HepG2 (cell line): ENCODE data around the gene ARHGAP26. TPM values are rescaled to one million over a fixed set of nuclear protein-coding genes. Genes with fewer than 3 reads are reported as not detected.

Source experiments
- AHR ChIP-seq: IDR thresholded peaks from 2 replicates; pipeline ENCODE4 v1.6.1; 2018; ENCODE audit warnings: missing genetic modification reagents, missing compliant biosample characterization
- CBX2 ChIP-seq, 2 experiments: fragments of 200-600 bp in 1 of 2; sonication (generic); formaldehyde crosslinking in 1 of 2; IDR thresholded peaks; 2 replicates each; pipeline versions ENCODE4 v1.7.0 to v1.8.1; 2018 to 2022; ENCODE audit warnings: low read depth in 2 of 2, low read length in 1 of 2, mild to moderate bottlenecking in 1 of 2, missing genetic modification reagents in 1 of 2
- ELF4 ChIP-seq: sonication (generic); formaldehyde crosslinking; IDR thresholded peaks from 2 replicates; pipeline ENCODE4 v1.5.0; 2020; ENCODE audit warnings: missing genetic modification reagents, mild to moderate bottlenecking, moderate library complexity, borderline replicate concordance
- KDM2A ChIP-seq: sonication (generic); formaldehyde crosslinking; IDR thresholded peaks from 2 replicates; pipeline ENCODE4 v1.4.0; 2020; ENCODE audit warnings: low read depth, missing genetic modification reagents, borderline replicate concordance
- NFIC ChIP-seq: IDR thresholded peaks from 2 replicates; pipeline ENCODE4 v1.6.1; 2012; ENCODE audit warnings: mild to moderate bottlenecking, low read length, inconsistent platforms
- PHF21A ChIP-seq: sonication (generic); formaldehyde crosslinking; IDR thresholded peaks from 2 replicates; pipeline ENCODE4 v1.5.0; 2020; ENCODE audit warnings: mild to moderate bottlenecking, missing genetic modification reagents
- ZNF3 ChIP-seq: IDR thresholded peaks from 2 replicates; pipeline ENCODE4 v1.7.0; 2017; ENCODE audit warnings: inconsistent platforms
- ZNF318 ChIP-seq: sonication (generic); formaldehyde crosslinking; IDR thresholded peaks from 2 replicates; pipeline ENCODE4 v1.4.0; 2020; ENCODE audit warnings: mild to moderate bottlenecking, missing genetic modification reagents
- ZNF749 ChIP-seq: sonication (generic); formaldehyde crosslinking; IDR thresholded peaks from 2 replicates; pipeline ENCODE4 v1.8.0; 2022; ENCODE audit warnings: mild to moderate bottlenecking, missing genetic modification reagents, moderate library complexity, borderline replicate concordance
- ZNF841 ChIP-seq: sonication (generic); formaldehyde crosslinking; IDR thresholded peaks from 2 replicates; pipeline ENCODE4 v1.8.1; 2023; ENCODE audit warnings: missing genetic modification reagents, borderline replicate concordance
- ZNF850 ChIP-seq: sonication (generic); formaldehyde crosslinking; conservative IDR thresholded peaks from 2 replicates; pipeline ENCODE4 v1.9.0; 2021; ENCODE audit warnings: mild to moderate bottlenecking, missing genetic modification reagents
- polyA plus RNA-seq, 8 experiments: library from polyadenylated mRNA; depleted of rRNA in 3 of 8; stranded (reverse) in 7 of 8; unstranded in 1 of 8; fragments of >200 nt; fragmentation: Illumina TruSeq in 4 of 8; extraction: Trizol in 4 of 8; gene quantifications; 2 replicates each; pipeline versions ENCODE4 v1.2.1 to v1.2.3, GENCODE V29; 2011 to 2016; ENCODE audit warnings: low read depth in 4 of 8, missing spikeins in 1 of 8, mixed read lengths in 1 of 8; ENCODE audit not compliant: insufficient read depth in 1 of 8
- total RNA-seq, 5 experiments: library from RNA; depleted of rRNA; stranded (reverse); fragments of >200 nt; fragmentation: Illumina TruSeq; extraction: Trizol; gene quantifications; 2 replicates each; pipeline ENCODE4 v1.2.3, GENCODE V29; 2016; ENCODE audit warnings: low read depth in 1 of 5

ARHGAP26 gene
- total and polyA plus RNA-seq, 2 of the 13 experiments (the other 11 are each of a cell fraction or from before 2014, with no cell fraction given), result 9.6 to 18.2 TPM

- TF ChIP-seq ZNF318 (no peak), PHF21A (no peak), CBX2 (IDR thresholded peaks at IDR 0.05; ENCODE audit: low read depth, low read length) (no peak), CBX2 (CRISPR knock-in tag; IDR thresholded peaks at IDR 0.05; ENCODE audit: low read depth) (no peak), AHR (CRISPR knock-in tag) (no peak), ZNF3 (CRISPR knock-in tag) (no peak), ZNF749 (CRISPR knock-in tag) (no peak), NFIC (no peak), ZNF850 (no peak), KDM2A (CRISPR knock-in tag) (no peak), ELF4 (no peak), ZNF841 (CRISPR knock-in tag) (no peak)
Measured at GRCh38 chr5:142935014-142935413, 164.8 kb downstream of the ARHGAP26 start (continued).
